A673 (cell line): ENCODE measurements around the gene MSL1.

ENCODE experiments used
- CTCF ChIP-seq: fragments of 300-800, 200-600 bp; sonication (generic); conservative IDR thresholded peaks from 2 replicates; pipeline ENCODE4 v1.5.1; 2017; ENCODE audit warnings: low read depth, mild to moderate bottlenecking, antibody characterized with exemption, low read length, moderate library complexity, mixed read lengths
- EZH2 ChIP-seq: fragments of 200-600 bp; sonication (generic); IDR thresholded peaks from 2 replicates; pipeline ENCODE4 v1.6.1; 2017; ENCODE audit warnings: borderline replicate concordance, low read depth, mild to moderate bottlenecking, mixed read lengths, antibody characterized with exemption, low read length; ENCODE audit not compliant: poor library complexity, severe bottlenecking

DNA sequence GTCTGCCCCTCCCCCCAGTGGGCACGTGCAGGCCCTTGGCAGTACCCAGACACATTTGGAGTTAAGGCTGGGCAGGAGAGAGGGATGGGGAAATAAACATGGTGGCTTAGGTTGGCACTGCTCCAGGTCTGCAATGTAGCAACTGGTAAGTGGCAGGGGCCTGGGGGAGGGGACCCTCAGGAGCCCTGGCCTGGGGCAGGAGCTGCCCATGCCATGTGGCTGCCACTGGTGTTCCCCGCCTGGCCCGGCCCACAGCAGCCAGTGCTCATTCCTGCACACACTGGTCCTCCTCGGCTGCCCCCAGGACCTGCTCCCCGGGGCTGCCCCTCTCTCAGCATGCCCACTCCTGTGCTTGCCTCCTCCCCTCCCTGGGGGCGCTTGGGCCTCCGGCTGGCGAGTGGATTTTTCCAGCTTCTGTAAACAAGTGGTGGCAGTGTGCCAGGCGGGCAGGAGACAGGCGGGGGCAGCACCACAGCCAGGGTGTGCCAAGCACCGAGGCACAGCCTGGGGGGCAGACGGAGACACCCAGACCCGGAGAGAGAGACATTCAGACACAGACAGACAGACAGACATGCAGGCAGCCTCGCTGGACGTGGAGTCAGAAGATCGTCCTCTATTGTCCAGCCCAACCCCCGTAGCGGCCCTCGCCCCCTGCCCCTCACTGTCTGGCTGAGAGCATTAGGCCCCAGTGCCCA lies 49.6 kb upstream of the MSL1 start:
- no peak for TF ChIP-seq EZH2
- no peak for TF ChIP-seq CTCF
